ENCODE measurements around the gene RHBDD1. TPM values are rescaled to one million over a fixed set of nuclear protein-coding genes. Genes with fewer than 3 reads are reported as not detected.
A peak's percentile ranks its signal among the peaks of the same experiment; 100 is the strongest.

The RHBDD1 gene
- total RNA-seq, 1 donor from 2014 or later: 31.3 TPM

DNA sequence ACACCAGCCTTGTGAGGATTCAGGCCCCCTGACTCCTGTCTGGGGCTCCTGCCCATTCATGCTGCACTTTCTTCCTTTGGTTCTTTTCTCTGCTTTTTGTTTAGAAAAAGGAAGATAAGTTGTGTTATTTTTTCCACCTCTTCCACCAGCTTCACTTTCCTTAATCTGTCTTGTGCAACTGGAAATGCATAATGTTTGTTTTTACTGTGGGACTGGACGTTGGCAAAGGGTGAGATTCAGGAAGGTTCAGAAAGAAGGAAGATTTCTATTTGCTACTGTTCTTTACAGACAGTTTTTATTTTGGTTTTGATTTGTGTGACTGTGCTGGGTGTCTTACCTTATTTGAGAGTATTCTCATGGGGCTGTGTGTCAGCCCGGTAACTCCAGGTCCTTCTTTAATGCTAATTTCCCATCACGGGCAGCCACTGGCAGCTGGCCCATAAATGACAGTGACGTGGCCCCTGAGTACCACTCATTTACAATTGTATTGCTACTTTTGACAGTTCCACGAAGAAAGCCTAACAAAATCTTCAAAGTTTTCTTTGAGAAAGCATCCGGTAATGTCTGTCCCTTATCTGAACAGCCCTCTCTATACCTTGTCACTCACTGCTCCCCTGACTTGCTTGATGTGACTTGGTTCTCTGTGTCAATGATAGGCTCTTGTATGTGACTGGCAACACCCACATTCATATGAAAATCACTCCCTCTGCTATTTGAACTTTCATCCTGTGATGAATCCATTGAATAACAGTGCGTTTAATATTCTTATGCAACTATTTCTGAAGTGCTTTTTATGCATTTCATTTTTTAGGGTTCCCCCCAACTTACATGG, 32.7 kb downstream of the RHBDD1 start:
- Mint-ChIP-seq H3K4me3 (ENCODE audit: unreplicated experiment) (no peak overlapping the region), H3K9me3 (ENCODE audit: unreplicated experiment) (no peaks in the 10 kb centered on the region), H3K36me3 (ENCODE audit: low read depth, unreplicated experiment) (peaks cover 12% of the 10 kb centered on the region), H3K27ac (ENCODE audit: unreplicated experiment) (no peak overlapping the region), H3K4me1 (ENCODE audit: low read depth, unreplicated experiment) (peaks cover 5% of the 10 kb centered on the region), H3K27me3 (ENCODE audit: low read depth, unreplicated experiment) (no peaks in the 10 kb centered on the region)
- Histone ChIP-seq H3K9me3 (ENCODE audit: insufficient read depth, low read depth, low read length) (no peaks in the 10 kb centered on the region), H2AFZ (ENCODE audit: low read depth, low read length) (no peak overlapping the region), H3K4me1 (ENCODE audit: insufficient read depth, low read length) (no peaks in the 10 kb centered on the region), H3K79me2 (ENCODE audit: insufficient read depth, low read length) (no peaks in the 10 kb centered on the region), H3K27me3 (ENCODE audit: insufficient read depth, low read length) (no peaks in the 10 kb centered on the region), H3K36me3 (ENCODE audit: insufficient read depth, low read length) (no peaks in the 10 kb centered on the region), H4K20me1 (ENCODE audit: insufficient read depth, low read length) (peaks cover 5% of the 10 kb centered on the region), H3K4me2 (ENCODE audit: low read length) (no peak overlapping the region), H3K27ac (ENCODE audit: low read depth, low read length) (no peak overlapping the region), H3K9ac (ENCODE audit: low read length) (no peak overlapping the region), H3K4me3 (ENCODE audit: insufficient read depth, low read depth, low read length) (no peak overlapping the region)
- DNase-seq (ENCODE audit: low read depth): peak; percentile 12
- no peak for FAIRE-seq
- TF ChIP-seq, protein P1, sequence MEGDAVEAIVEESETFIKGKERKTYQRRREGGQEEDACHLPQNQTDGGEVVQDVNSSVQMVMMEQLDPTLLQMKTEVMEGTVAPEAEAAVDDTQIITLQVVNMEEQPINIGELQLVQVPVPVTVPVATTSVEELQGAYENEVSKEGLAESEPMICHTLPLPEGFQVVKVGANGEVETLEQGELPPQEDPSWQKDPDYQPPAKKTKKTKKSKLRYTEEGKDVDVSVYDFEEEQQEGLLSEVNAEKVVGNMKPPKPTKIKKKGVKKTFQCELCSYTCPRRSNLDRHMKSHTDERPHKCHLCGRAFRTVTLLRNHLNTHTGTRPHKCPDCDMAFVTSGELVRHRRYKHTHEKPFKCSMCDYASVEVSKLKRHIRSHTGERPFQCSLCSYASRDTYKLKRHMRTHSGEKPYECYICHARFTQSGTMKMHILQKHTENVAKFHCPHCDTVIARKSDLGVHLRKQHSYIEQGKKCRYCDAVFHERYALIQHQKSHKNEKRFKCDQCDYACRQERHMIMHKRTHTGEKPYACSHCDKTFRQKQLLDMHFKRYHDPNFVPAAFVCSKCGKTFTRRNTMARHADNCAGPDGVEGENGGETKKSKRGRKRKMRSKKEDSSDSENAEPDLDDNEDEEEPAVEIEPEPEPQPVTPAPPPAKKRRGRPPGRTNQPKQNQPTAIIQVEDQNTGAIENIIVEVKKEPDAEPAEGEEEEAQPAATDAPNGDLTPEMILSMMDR (IDR thresholded peaks at IDR 0.05; ENCODE audit: insufficient read depth, low read depth, low read length): no peak
- no peak for TF ChIP-seq EZH2 (IDR thresholded peaks at IDR 0.05; ENCODE audit: insufficient read depth, low read length)

DNA sequence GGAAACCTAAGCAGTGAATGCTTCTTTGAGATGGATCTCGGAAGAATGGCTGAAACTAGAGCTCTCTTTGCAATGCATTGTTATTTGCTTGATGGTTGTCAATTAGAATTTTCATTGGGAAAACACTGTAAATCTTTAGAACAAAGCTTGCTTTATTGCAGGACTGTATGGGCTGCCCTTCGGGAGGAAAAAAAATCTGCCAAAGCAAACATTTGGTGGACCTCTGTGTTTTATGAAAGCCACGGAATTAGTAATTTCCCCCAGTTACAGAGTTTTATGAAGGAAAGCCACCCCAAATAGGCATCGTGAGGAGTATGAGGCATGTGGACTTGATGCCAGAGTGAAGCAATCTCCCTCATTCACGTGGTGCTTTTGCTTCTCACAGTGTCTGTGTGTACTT, 33.5 kb downstream of the RHBDD1 start:
- Mint-ChIP-seq H3K36me3 (ENCODE audit: low read depth, unreplicated experiment) (peaks cover 19% of the 10 kb centered on the region), H3K4me3 (ENCODE audit: unreplicated experiment) (no peak overlapping the region), H3K4me1 (ENCODE audit: low read depth, unreplicated experiment) (peaks cover 7% of the 10 kb centered on the region), H3K27me3 (ENCODE audit: low read depth, unreplicated experiment) (no peaks in the 10 kb centered on the region), H3K9me3 (ENCODE audit: unreplicated experiment) (no peaks in the 10 kb centered on the region), H3K27ac (ENCODE audit: unreplicated experiment) (no peak overlapping the region)
- no peak for FAIRE-seq
- no peak for DNase-seq (ENCODE audit: low read depth)
- Histone ChIP-seq H3K27ac (ENCODE audit: low read depth, low read length) (no peak overlapping the region), H3K4me1 (ENCODE audit: insufficient read depth, low read length) (no peaks in the 10 kb centered on the region), H3K79me2 (ENCODE audit: insufficient read depth, low read length) (no peaks in the 10 kb centered on the region), H3K4me3 (ENCODE audit: insufficient read depth, low read depth, low read length) (no peak overlapping the region), H3K9ac (ENCODE audit: low read length) (no peak overlapping the region), H2AFZ (ENCODE audit: low read depth, low read length) (no peak overlapping the region), H3K4me2 (ENCODE audit: low read length) (no peak overlapping the region), H3K27me3 (ENCODE audit: insufficient read depth, low read length) (no peaks in the 10 kb centered on the region), H4K20me1 (ENCODE audit: insufficient read depth, low read length) (peaks cover 5% of the 10 kb centered on the region), H3K9me3 (ENCODE audit: insufficient read depth, low read depth, low read length) (no peaks in the 10 kb centered on the region), H3K36me3 (ENCODE audit: insufficient read depth, low read length) (no peaks in the 10 kb centered on the region)
- TF ChIP-seq, protein P1 (IDR thresholded peaks at IDR 0.05; ENCODE audit: insufficient read depth, low read depth, low read length): no peak
- TF ChIP-seq EZH2 (IDR thresholded peaks at IDR 0.05; ENCODE audit: insufficient read depth, low read length): no peak

DNA sequence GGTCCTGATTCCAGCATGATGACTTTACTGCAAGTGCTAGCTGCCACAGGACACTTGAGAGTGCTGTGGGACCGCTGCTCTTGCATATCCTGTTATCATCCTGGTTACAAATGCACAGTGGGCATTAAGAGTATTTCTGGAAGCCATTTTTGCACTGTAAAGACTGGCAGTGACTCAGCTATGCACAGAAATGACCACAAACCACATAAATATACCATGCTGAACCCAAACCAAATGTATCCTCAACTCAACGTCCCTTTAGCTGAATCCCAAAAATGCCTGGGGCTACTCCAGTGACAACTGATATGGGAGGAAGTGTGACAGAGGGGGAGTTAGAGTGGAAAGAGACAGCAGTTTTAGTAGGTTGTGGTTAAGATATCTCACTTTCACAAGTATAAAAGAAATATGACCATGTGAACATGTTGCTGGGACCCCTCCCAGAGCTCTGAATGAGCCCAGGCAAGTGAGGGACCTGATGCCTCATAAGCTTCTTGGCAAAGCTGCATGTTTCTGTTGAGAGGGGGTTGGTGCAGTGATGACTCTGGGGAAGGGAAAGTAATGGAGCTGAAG, 37.3 kb downstream of the RHBDD1 start:
- DNase-seq (ENCODE audit: low read depth) (peak; percentile 12), FAIRE-seq (peak; percentile 63)
- peaks cover 7% of the 10 kb centered on the region for H3K4me1 Mint-ChIP-seq (ENCODE audit: low read depth, unreplicated experiment)
- Histone ChIP-seq H3K79me2 (ENCODE audit: insufficient read depth, low read length) (no peaks in the 10 kb centered on the region), H3K4me2 (ENCODE audit: low read length) (peak overlapping the region; percentile 12), H3K36me3 (ENCODE audit: insufficient read depth, low read length) (no peaks in the 10 kb centered on the region), H3K4me1 (ENCODE audit: insufficient read depth, low read length) (no peaks in the 10 kb centered on the region), H3K9me3 (ENCODE audit: insufficient read depth, low read depth, low read length) (no peaks in the 10 kb centered on the region), H3K9ac (ENCODE audit: low read length) (no peak overlapping the region), H3K4me3 (ENCODE audit: insufficient read depth, low read depth, low read length) (no peak overlapping the region), H2AFZ (ENCODE audit: low read depth, low read length) (no peak overlapping the region), H3K27ac (ENCODE audit: low read depth, low read length) (no peak overlapping the region), H4K20me1 (ENCODE audit: insufficient read depth, low read length) (peaks cover 5% of the 10 kb centered on the region), H3K27me3 (ENCODE audit: insufficient read depth, low read length) (no peaks in the 10 kb centered on the region)
- no peak overlapping the region for H3K27ac Mint-ChIP-seq (ENCODE audit: unreplicated experiment)
- TF ChIP-seq EZH2 (IDR thresholded peaks at IDR 0.05; ENCODE audit: insufficient read depth, low read length): no peak
- TF ChIP-seq, protein P1 (IDR thresholded peaks at IDR 0.05; ENCODE audit: insufficient read depth, low read depth, low read length): no peak
- no peaks in the 10 kb centered on the region for H3K9me3 Mint-ChIP-seq (ENCODE audit: unreplicated experiment)
- H3K36me3 Mint-ChIP-seq (ENCODE audit: low read depth, unreplicated experiment): peaks cover 18% of the 10 kb centered on the region
- no peaks in the 10 kb centered on the region for H3K27me3 Mint-ChIP-seq (ENCODE audit: low read depth, unreplicated experiment)
- H3K4me3 Mint-ChIP-seq (ENCODE audit: unreplicated experiment): no peak overlapping the region
